AG09309 (cell line): ENCODE measurements around the gene CPNE5.
"Not testable (repeated sequence)": the region's sequence is repeated elsewhere in the genome, so short reads cannot be mapped to it uniquely, and the experiment has no call there.

Source experiments
- DNase-seq: peaks from one replicate; pipeline ENCODE4 v3.0.0-alpha.2; 2010; ENCODE audit warnings: low read depth
- H3K4me3 ChIP-seq: 2 replicates; pipeline ENCODE4 v1.5.1; 2011; ENCODE audit warnings: mild to moderate bottlenecking, low read depth, low read length, moderate library complexity; ENCODE audit not compliant: control insufficient read depth
- CTCF ChIP-seq: IDR thresholded peaks from 2 replicates; pipeline ENCODE4 v1.5.1; 2011; ENCODE audit warnings: mild to moderate bottlenecking, low read depth, low read length, inconsistent platforms; ENCODE audit not compliant: insufficient read depth, control insufficient read depth; ENCODE audit errors: missing control alignments

The CPNE5 gene

DNA sequence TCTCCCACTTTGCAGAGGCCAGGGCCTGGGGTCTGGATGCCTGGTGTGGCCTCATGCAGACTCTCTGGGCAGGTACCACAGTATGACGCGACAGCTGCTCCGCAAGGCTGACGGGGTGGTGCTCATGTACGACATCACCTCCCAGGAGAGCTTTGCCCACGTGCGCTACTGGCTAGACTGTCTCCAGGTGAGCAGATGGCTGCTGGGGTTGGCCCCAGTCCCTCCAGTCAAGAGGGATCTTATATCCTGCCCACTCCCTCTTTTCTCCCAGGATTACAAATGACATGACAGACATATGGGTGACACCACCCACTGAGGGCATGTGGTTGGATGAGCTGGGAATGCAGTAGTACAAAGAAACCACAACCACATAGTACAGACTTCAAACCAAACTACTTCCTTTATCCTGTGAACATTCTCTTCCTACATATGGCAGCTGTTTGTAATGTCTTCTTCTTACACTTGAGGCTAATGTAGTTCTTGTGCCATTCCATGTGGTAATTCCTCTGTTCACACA is 111.7 kb downstream of the CPNE5 start:
- no peak for DNase-seq
- no peak overlapping the region for H3K4me3 ChIP-seq
- no peak for TF ChIP-seq CTCF

DNA sequence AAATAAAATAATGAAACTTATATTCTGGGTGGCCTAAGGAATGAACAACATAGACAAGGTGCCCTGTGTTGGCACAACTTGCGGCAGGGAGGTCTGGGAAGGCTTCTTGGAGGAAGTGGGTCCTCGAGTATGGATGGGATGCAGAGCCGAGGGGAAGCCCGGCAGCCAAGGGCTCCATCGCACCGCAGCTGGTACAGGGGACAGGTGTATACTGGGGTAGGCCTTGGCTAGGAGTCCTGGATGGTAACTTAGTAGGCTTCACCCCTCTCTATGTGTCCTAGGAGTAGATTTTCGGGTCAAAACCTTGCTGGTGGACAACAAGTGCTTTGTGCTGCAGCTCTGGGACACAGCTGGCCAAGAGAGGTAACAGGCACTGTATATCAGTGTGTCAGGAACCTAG is 113.7 kb downstream of the CPNE5 start:
- no peak for TF ChIP-seq CTCF
- no peak for DNase-seq
- H3K4me3 ChIP-seq: no peak overlapping the region

- TF ChIP-seq CTCF: peak; percentile 74
- no peak overlapping the region for H3K4me3 ChIP-seq
- DNase-seq: peak; percentile 21
These were observed 114.5 kb downstream of the CPNE5 start for GRCh38 chr6:36724514-36725390.

GRCh38 chr6:36723992-36724391 is 115.3 kb downstream of the CPNE5 start:
- DNase-seq, H3K4me3 ChIP-seq: not testable (repeated sequence)

DNA sequence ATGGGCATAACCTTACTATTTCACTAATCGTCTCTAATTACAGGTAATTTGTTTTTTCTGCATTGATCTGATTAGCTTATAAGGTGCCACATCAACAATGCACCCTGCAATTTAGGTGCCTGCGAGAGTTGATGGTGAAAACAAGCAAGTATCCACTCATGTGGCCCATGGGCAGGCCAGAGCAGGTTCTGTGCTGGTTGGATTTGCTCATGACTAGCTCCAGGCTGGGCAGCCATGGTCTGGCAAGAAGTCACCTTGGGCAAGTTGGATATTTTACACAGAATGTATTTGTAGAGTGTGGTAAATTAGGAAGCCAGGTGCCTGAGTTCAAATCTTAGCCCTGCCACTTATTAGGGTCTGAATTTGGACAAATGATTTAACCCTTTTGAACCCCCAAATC is 116.4 kb downstream of the CPNE5 start:
- no peak overlapping the region for H3K4me3 ChIP-seq
- DNase-seq: no peak
- TF ChIP-seq CTCF: no peak

DNA sequence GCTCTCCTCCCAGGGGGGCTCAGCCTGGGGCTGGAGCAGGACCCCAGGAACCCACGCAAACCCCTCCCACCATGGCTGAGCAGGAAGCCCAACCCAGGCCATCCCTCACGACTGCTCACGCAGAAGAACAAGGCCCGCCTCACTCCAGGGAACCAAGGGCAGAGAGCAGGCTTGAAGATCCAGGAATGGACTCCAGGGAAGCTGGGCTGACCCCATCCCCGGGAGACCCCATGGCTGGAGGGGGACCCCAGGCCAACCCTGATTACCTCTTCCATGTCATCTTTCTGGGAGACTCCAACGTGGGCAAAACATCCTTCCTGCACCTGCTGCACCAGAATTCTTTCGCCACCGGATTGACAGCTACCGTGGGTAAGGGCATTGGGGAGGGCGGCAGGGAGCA is 116.9 kb downstream of the CPNE5 start:
- no peak for DNase-seq
- TF ChIP-seq CTCF: no peak
- no peak overlapping the region for H3K4me3 ChIP-seq

DNA sequence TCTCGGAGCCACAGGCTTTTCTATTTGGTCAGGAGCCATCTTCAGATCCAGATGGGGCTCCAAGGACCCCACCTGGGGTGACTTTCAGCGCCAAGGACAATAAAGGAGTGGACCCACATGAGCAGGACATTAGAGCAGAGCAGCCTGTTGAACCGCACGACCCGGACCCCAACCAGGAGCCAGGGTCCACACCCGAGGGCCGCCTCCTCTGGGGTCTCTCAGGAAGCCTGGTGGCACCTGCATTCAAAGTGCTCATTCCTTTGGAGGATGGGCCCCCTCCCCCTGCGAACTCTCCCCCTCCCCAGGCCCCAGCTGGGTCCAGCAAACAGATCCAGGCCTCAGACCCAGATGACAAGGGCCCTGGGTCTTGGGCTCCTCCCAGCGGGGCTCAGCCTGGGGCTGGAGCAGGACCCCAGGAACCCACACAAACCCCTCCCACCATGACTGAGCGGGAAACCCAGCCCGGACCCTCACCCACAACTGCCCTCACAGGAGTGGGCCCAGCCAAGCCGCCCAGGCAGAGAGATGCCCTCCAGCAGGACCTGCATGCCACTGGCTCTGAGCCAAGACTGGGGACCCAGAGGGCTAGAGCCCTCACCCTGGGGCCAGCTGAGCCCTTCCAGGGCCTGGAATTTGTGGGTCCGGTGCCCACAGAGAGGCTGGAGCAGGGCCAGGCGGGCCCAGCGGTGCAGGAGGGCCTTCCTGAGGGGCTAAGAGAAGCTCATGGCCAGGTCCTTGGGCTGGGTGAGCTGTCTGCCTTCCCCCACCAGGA is 117.7 kb downstream of the CPNE5 start:
- no peak overlapping the region for H3K4me3 ChIP-seq
- no peak for DNase-seq
- no peak for TF ChIP-seq CTCF
